ENCODE data around the gene A1CF.
"Not testable (repeated sequence)": the region's sequence is repeated elsewhere in the genome, so short reads cannot be mapped to it uniquely, and the experiment has no call there.

A1CF gene, protein sequence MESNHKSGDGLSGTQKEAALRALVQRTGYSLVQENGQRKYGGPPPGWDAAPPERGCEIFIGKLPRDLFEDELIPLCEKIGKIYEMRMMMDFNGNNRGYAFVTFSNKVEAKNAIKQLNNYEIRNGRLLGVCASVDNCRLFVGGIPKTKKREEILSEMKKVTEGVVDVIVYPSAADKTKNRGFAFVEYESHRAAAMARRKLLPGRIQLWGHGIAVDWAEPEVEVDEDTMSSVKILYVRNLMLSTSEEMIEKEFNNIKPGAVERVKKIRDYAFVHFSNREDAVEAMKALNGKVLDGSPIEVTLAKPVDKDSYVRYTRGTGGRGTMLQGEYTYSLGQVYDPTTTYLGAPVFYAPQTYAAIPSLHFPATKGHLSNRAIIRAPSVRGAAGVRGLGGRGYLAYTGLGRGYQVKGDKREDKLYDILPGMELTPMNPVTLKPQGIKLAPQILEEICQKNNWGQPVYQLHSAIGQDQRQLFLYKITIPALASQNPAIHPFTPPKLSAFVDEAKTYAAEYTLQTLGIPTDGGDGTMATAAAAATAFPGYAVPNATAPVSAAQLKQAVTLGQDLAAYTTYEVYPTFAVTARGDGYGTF

GRCh38 chr10:50885097-50885859, at the start of gene A1CF:
TSS of gene A1CF (minus strand) at chr10:50885627. CDS start at chr10:50859940, 25,687 bp downstream.
- DNase-seq (ENCODE audit: extremely low read depth, low read depth): no peak
- TF ChIP-seq, protein P1, sequence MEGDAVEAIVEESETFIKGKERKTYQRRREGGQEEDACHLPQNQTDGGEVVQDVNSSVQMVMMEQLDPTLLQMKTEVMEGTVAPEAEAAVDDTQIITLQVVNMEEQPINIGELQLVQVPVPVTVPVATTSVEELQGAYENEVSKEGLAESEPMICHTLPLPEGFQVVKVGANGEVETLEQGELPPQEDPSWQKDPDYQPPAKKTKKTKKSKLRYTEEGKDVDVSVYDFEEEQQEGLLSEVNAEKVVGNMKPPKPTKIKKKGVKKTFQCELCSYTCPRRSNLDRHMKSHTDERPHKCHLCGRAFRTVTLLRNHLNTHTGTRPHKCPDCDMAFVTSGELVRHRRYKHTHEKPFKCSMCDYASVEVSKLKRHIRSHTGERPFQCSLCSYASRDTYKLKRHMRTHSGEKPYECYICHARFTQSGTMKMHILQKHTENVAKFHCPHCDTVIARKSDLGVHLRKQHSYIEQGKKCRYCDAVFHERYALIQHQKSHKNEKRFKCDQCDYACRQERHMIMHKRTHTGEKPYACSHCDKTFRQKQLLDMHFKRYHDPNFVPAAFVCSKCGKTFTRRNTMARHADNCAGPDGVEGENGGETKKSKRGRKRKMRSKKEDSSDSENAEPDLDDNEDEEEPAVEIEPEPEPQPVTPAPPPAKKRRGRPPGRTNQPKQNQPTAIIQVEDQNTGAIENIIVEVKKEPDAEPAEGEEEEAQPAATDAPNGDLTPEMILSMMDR (IDR thresholded peaks at IDR 0.05; ENCODE audit: low read depth, low read length, missing control alignments): no peak
- H3K4me3 ChIP-seq (replicated peaks; ENCODE audit: low read depth, low read length): no peak within 1 kb of the TSS

DNA sequence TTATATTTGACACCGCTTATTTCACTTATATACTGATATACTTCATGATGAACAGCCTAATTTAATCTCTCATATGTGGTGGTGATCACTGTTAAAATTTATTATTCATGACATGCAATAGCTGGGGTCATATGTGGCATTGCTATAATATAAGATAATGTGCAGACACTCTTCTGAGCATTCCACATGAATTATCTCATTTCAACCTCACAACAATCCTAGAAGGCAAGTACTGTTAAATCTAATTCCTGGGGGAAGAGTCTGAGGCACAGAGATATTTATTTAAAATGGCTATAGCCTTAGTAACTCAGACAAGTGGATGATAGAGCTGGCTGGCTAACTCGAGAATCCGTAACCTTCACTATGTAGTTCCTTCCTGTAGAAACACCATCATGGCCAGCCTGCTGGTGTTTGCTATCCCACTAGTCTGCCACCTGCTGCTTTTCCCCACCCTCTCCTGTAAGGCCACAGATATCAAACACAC, 46.6 kb upstream of the A1CF start:
- H3K4me3 ChIP-seq (replicated peaks; ENCODE audit: low read depth, low read length): no peak overlapping the region
- no peak for DNase-seq (ENCODE audit: extremely low read depth, low read depth)
- TF ChIP-seq, protein P1 (IDR thresholded peaks at IDR 0.05; ENCODE audit: low read depth, low read length, missing control alignments): no peak

DNA sequence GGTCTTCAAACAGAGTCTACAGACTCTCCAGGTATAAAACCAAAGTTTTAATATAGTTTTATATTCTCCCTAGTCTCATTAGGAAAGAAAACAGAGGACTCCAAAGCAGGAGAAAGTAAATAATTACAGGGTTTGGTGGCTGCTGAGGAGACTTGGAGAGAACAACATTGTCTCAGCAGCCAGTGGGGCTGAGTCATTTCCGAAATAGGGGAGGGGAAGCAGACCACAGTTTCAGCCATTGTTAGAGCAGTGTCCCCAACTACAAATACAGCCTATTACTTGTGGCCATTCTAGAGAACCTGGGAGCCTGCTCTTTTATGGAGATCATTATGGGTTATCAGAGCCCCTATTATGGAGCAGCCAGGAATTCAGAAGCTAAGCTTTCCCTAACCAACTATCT, 44.2 kb upstream of the A1CF start:
- H3K4me3 ChIP-seq (replicated peaks; ENCODE audit: low read depth, low read length): no peak overlapping the region
- no peak for DNase-seq (ENCODE audit: extremely low read depth, low read depth)
- TF ChIP-seq, protein P1 (IDR thresholded peaks at IDR 0.05; ENCODE audit: low read depth, low read length, missing control alignments): no peak

DNA sequence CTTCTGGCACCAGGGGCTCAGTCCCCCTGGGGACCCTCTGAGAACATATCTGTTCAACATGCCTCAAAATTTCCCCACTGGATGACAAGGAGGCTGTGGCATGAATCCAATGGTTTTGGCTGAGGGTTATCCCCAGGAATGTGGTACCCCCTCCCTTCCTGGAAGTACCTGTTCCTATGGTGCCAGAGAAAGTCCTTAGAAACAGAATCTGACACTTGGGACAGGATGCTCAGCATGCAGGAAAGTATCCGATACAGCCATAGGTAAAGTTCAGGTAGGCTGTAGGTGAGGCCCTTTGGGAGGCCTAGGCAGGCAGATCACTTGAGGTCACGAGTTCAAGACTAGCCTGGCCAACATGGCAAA, 42.7 kb upstream of the A1CF start:
- no peak overlapping the region for H3K4me3 ChIP-seq (replicated peaks; ENCODE audit: low read depth, low read length)
- DNase-seq (ENCODE audit: extremely low read depth, low read depth): no peak
- TF ChIP-seq, protein P1 (IDR thresholded peaks at IDR 0.05; ENCODE audit: low read depth, low read length, missing control alignments): no peak

DNA sequence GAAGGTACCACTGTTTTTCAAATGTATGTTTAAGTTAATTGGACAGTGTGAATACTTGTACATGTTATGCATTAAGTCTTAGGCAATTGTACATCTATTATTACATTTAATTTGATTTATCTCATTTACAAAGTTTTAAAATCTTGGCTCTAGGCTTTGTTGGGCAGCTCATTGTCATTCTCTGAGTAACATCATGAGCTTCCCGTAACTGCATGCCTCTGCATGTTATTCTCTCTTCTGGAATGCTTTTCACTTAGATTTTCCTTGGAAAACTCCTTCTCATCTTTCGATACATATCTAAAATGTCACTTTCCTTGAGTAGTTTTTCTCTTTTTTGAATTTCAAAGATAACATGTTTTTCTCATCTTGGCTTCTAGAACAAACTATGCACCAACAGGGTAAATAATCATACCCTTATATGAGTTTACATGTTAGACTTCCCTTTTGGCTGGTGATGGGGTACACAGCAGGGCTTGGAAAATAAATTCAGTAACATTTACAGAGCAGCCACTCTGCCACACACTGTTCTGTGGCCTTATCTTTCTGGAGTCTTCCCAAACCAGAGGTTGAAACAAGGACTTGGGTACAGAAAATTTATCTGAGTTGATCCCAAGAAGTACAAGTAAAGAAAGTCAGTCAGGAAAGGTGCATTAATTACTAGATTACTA, 42.2 kb upstream of the A1CF start:
- TF ChIP-seq, protein P1 (IDR thresholded peaks at IDR 0.05; ENCODE audit: low read depth, low read length, missing control alignments): no peak
- no peak overlapping the region for H3K4me3 ChIP-seq (replicated peaks; ENCODE audit: low read depth, low read length)
- DNase-seq (ENCODE audit: extremely low read depth, low read depth): no peak

DNA sequence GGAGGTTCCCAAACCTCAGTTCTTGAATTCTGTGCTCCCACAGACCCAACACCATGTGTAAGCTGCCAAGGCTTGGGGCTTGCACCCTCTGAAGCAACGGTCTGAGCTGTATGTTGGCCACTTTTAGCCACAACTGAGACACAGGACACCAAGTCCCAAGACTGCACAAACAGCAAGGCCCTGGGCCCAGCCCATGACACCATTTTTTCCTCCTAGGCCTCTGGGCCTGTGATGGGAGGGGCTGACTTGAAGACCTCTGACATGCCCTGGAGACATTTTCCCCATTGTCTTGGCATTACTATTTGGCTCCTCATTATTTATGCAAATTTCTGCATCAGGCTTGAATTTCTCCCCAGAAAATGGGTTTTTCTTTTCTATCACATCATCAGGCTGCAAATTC, 38.0 kb upstream of the A1CF start:
- DNase-seq (ENCODE audit: extremely low read depth, low read depth); H3K4me3 ChIP-seq (replicated peaks; ENCODE audit: low read depth, low read length): not testable (repeated sequence)
